NCI-H2227 (cell line): ENCODE measurements around the gene IL2.

ENCODE experiments used
- DNase-seq: peaks from one replicate; lab custom pipeline; 2025; ENCODE audit not compliant: unreplicated experiment; lab: John Stamatoyannopoulos, UW

Gene IL2

GRCh38 chr4:122456231-122457116 lies at the start of gene IL2:
IL2 (minus strand) TSS chr4:122456725; CDS start chr4:122456440, 285 bp downstream.
- no peak for DNase-seq

GRCh38 chr4:122503214-122503613 lies 46.7 kb upstream of the IL2 start:
- DNase-seq = no peak

GRCh38 chr4:122500852-122501501 lies 44.5 kb upstream of the IL2 start:
- no peak for DNase-seq

- DNase-seq = no peak
Measured at GRCh38 chr4:122489061-122489460, 32.5 kb upstream of the IL2 start.

- DNase-seq = no peak
Measured at GRCh38 chr4:122483481-122483880, 27.0 kb upstream of the IL2 start.

- DNase-seq = no peak
Measured at GRCh38 chr4:122481766-122482405, 25.4 kb upstream of the IL2 start.

- no peak for DNase-seq
Measured at GRCh38 chr4:122480655-122481487, 24.3 kb upstream of the IL2 start.

- DNase-seq = no peak
Measured at GRCh38 chr4:122479935-122480416, 23.5 kb upstream of the IL2 start.

GRCh38 chr4:122476745-122477144 lies 20.2 kb upstream of the IL2 start:
- DNase-seq = no peak

- no peak for DNase-seq
Measured at GRCh38 chr4:122476126-122476525, 19.6 kb upstream of the IL2 start.

- DNase-seq = no peak
Measured at GRCh38 chr4:122475233-122475632, 18.7 kb upstream of the IL2 start.

GRCh38 chr4:122469457-122469856 lies 12.9 kb upstream of the IL2 start:
- DNase-seq = no peak

- no peak for DNase-seq
Measured at GRCh38 chr4:122458625-122459024, 2.1 kb upstream of the IL2 start.

GRCh38 chr4:122453384-122453995 lies 3.0 kb downstream of the IL2 start:
- DNase-seq = no peak

GRCh38 chr4:122450847-122451246 lies 5.7 kb downstream of the IL2 start:
- peak; percentile 2 for DNase-seq

GRCh38 chr4:122434285-122434684 lies 22.2 kb downstream of the IL2 start:
- DNase-seq = no peak

GRCh38 chr4:122431351-122431750 lies 25.2 kb downstream of the IL2 start:
- DNase-seq = no peak

GRCh38 chr4:122423246-122423645 lies 33.3 kb downstream of the IL2 start:
- no peak for DNase-seq

GRCh38 chr4:122412547-122412946 lies 44.0 kb downstream of the IL2 start:
- DNase-seq = no peak

- no peak for DNase-seq
Measured at GRCh38 chr4:122403861-122404260, 52.7 kb downstream of the IL2 start.
